ENCODE results near the gene PARL. TPM values are rescaled to one million over a fixed set of nuclear protein-coding genes. Genes with fewer than 3 reads are reported as not detected.
A peak's percentile ranks its signal among the peaks of the same experiment; 100 is the strongest.

The PARL gene
- polyA plus RNA-seq (ENCODE audit: low read depth in 6 of 6): 100 to 1,000 TPM; 103 to 142 (median 109) TPM

GRCh38 chr3:183884427-183885296, at the start of gene PARL:
TSS of gene PARL (minus strand) at chr3:183884880. CDS start at chr3:183884846, 34 bp downstream.
- ATAC-seq (ENCODE audit: low read depth in 2 of 2): peak; percentile 100
- Mint-ChIP-seq H3K9me3 (no peaks in the 10 kb centered on the region), H3K36me3 (peaks cover 0 to 7% of the 10 kb centered on the region in 2 donors), H3K4me3 (peak within 1 kb of the TSS; percentile 86 to 98 (median 95)), H3K27ac (peak within 1 kb of the TSS; percentile 62 to 96 (median 93)), H3K27me3 (peaks cover 2 to 11% (median 3%) of the 10 kb centered on the region in 3 donors), H3K4me1 (peaks cover 26 to 49% (median 38%) of the 10 kb centered on the region in 3 donors)
- peak; percentile 92 for DNase-seq

GRCh38 chr3:183933160-183933559, 48.5 kb upstream of the PARL start:
- DNase-seq: no peak
- Mint-ChIP-seq H3K9me3 (no peaks in the 10 kb centered on the region), H3K4me1 (no peaks in the 10 kb centered on the region), H3K36me3 (peaks cover 21 to 23% of the 10 kb centered on the region in 2 donors), H3K27ac (peak overlapping the region in 1 of 6 donors; percentile 49), H3K27me3 (no peaks in the 10 kb centered on the region), H3K4me3 (no peak overlapping the region)
- ATAC-seq (ENCODE audit: low read depth in 2 of 2): no peak

GRCh38 chr3:183931881-183932280, 47.2 kb upstream of the PARL start:
- no peak for ATAC-seq (ENCODE audit: low read depth in 2 of 2)
- Mint-ChIP-seq H3K27me3 (no peaks in the 10 kb centered on the region), H3K4me1 (no peaks in the 10 kb centered on the region), H3K36me3 (peaks cover 15 to 18% of the 10 kb centered on the region in 2 donors), H3K27ac (no peak overlapping the region), H3K4me3 (no peak overlapping the region), H3K9me3 (no peaks in the 10 kb centered on the region)
- no peak for DNase-seq

- ATAC-seq (ENCODE audit: low read depth in 2 of 2) (no peak), DNase-seq (no peak)
- no peaks in the 10 kb centered on the region for H3K27me3 Mint-ChIP-seq
- no peaks in the 10 kb centered on the region for H3K9me3 Mint-ChIP-seq
- peaks cover 8% of the 10 kb centered on the region in 2 donors for H3K36me3 Mint-ChIP-seq
- H3K4me3 Mint-ChIP-seq: no peak overlapping the region
- H3K4me1 Mint-ChIP-seq: no peaks in the 10 kb centered on the region
- H3K27ac Mint-ChIP-seq: no peak overlapping the region
These were observed 45.4 kb upstream of the PARL start for GRCh38 chr3:183930086-183930485.

GRCh38 chr3:183927059-183927458, 42.4 kb upstream of the PARL start:
- no peaks in the 10 kb centered on the region for H3K27me3 Mint-ChIP-seq
- no peak for DNase-seq
- no peaks in the 10 kb centered on the region for H3K4me1 Mint-ChIP-seq
- peak overlapping the region in 1 of 6 donors; percentile 18 for H3K27ac Mint-ChIP-seq
- no peaks in the 10 kb centered on the region for H3K9me3 Mint-ChIP-seq
- peaks cover 3 to 19% of the 10 kb centered on the region in 2 donors for H3K36me3 Mint-ChIP-seq
- no peak for ATAC-seq (ENCODE audit: low read depth in 2 of 2)
- no peak overlapping the region for H3K4me3 Mint-ChIP-seq

GRCh38 chr3:183924956-183925355, 40.3 kb upstream of the PARL start:
- no peak for ATAC-seq (ENCODE audit: low read depth in 2 of 2)
- Mint-ChIP-seq H3K27me3 (no peaks in the 10 kb centered on the region), H3K4me3 (no peak overlapping the region), H3K36me3 (peaks cover 0 to 17% of the 10 kb centered on the region in 2 donors), H3K27ac (no peak overlapping the region), H3K9me3 (no peaks in the 10 kb centered on the region), H3K4me1 (no peaks in the 10 kb centered on the region)
- DNase-seq: no peak

- ATAC-seq (ENCODE audit: low read depth in 2 of 2): no peak
- Mint-ChIP-seq H3K27ac (peak overlapping the region in 1 of 6 donors; percentile 56), H3K36me3 (peaks cover 0 to 17% of the 10 kb centered on the region in 2 donors)
These were observed 39.9 kb upstream of the PARL start for GRCh38 chr3:183924543-183924942.

GRCh38 chr3:183922421-183922820, 37.7 kb upstream of the PARL start:
- DNase-seq: no peak
- H3K27ac Mint-ChIP-seq: peak overlapping the region in 1 of 6 donors; percentile 68
- H3K27me3 Mint-ChIP-seq: no peaks in the 10 kb centered on the region
- no peaks in the 10 kb centered on the region for H3K4me1 Mint-ChIP-seq
- H3K9me3 Mint-ChIP-seq: no peaks in the 10 kb centered on the region
- H3K36me3 Mint-ChIP-seq: peaks cover 0 to 17% of the 10 kb centered on the region in 2 donors
- ATAC-seq (ENCODE audit: low read depth in 2 of 2): no peak
- H3K4me3 Mint-ChIP-seq: no peak overlapping the region

More at GRCh38 chr3:183924543-183924942, 39.9 kb upstream of the PARL start:
- Mint-ChIP-seq H3K27me3 (no peaks in the 10 kb centered on the region), H3K9me3 (no peaks in the 10 kb centered on the region), H3K4me3 (no peak overlapping the region), H3K4me1 (no peaks in the 10 kb centered on the region)
- no peak for DNase-seq

GRCh38 chr3:183921096-183921495, 36.4 kb upstream of the PARL start:
- H3K9me3 Mint-ChIP-seq: no peaks in the 10 kb centered on the region
- H3K27ac Mint-ChIP-seq: no peak overlapping the region
- no peak for ATAC-seq (ENCODE audit: low read depth in 2 of 2)

GRCh38 chr3:183920416-183920815, 35.7 kb upstream of the PARL start:
- peaks cover 0 to 17% of the 10 kb centered on the region in 2 donors for H3K36me3 Mint-ChIP-seq
- no peaks in the 10 kb centered on the region for H3K27me3 Mint-ChIP-seq
- no peak for DNase-seq
- no peaks in the 10 kb centered on the region for H3K9me3 Mint-ChIP-seq
- H3K4me1 Mint-ChIP-seq: no peaks in the 10 kb centered on the region
- no peak overlapping the region for H3K27ac Mint-ChIP-seq
- no peak for ATAC-seq (ENCODE audit: low read depth in 2 of 2)
- no peak overlapping the region for H3K4me3 Mint-ChIP-seq

More at GRCh38 chr3:183921096-183921495, 36.4 kb upstream of the PARL start:
- Mint-ChIP-seq H3K27me3 (no peaks in the 10 kb centered on the region), H3K4me3 (no peak overlapping the region), H3K4me1 (no peaks in the 10 kb centered on the region), H3K36me3 (peaks cover 0 to 17% of the 10 kb centered on the region in 2 donors)
- no peak for DNase-seq

- Mint-ChIP-seq H3K27ac (peak overlapping the region in 1 of 6 donors; percentile 63), H3K4me3 (no peak overlapping the region), H3K9me3 (no peaks in the 10 kb centered on the region), H3K27me3 (no peaks in the 10 kb centered on the region), H3K4me1 (no peaks in the 10 kb centered on the region), H3K36me3 (no peaks in the 10 kb centered on the region)
- ATAC-seq (ENCODE audit: low read depth in 2 of 2): no peak
- DNase-seq: no peak
These were observed 33.5 kb upstream of the PARL start for GRCh38 chr3:183918178-183918577.

GRCh38 chr3:183917776-183918175, 33.1 kb upstream of the PARL start:
- Mint-ChIP-seq H3K27ac (peak overlapping the region in 1 of 6 donors; percentile 63), H3K9me3 (no peaks in the 10 kb centered on the region), H3K36me3 (no peaks in the 10 kb centered on the region), H3K4me1 (no peaks in the 10 kb centered on the region), H3K27me3 (no peaks in the 10 kb centered on the region), H3K4me3 (no peak overlapping the region)
- ATAC-seq (ENCODE audit: low read depth in 2 of 2) (no peak), DNase-seq (no peak)

GRCh38 chr3:183914856-183915255, 30.2 kb upstream of the PARL start:
- Mint-ChIP-seq H3K4me3 (no peak overlapping the region), H3K9me3 (no peaks in the 10 kb centered on the region), H3K36me3 (no peaks in the 10 kb centered on the region), H3K27me3 (peaks cover 0 to 14% (median 14%) of the 10 kb centered on the region in 3 donors), H3K4me1 (no peaks in the 10 kb centered on the region), H3K27ac (no peak overlapping the region)
- DNase-seq: no peak
- ATAC-seq (ENCODE audit: low read depth in 2 of 2): no peak

- H3K4me3 Mint-ChIP-seq: no peak overlapping the region
- no peaks in the 10 kb centered on the region for H3K9me3 Mint-ChIP-seq
- ATAC-seq (ENCODE audit: low read depth in 2 of 2) (no peak), DNase-seq (no peak)
- H3K27me3 Mint-ChIP-seq: peaks cover 0 to 14% (median 14%) of the 10 kb centered on the region in 3 donors
- H3K36me3 Mint-ChIP-seq: no peaks in the 10 kb centered on the region
- H3K27ac Mint-ChIP-seq: no peak overlapping the region
- H3K4me1 Mint-ChIP-seq: no peaks in the 10 kb centered on the region
These were observed 28.9 kb upstream of the PARL start for GRCh38 chr3:183913580-183913920.

Measured in naive B cell (primary cell).